ENCODE data around the gene KRTAP12-2.

GRCh38 chr21:44623575-44623974, 43.2 kb downstream of the KRTAP12-2 start:
- TF ChIP-seq, protein P1, sequence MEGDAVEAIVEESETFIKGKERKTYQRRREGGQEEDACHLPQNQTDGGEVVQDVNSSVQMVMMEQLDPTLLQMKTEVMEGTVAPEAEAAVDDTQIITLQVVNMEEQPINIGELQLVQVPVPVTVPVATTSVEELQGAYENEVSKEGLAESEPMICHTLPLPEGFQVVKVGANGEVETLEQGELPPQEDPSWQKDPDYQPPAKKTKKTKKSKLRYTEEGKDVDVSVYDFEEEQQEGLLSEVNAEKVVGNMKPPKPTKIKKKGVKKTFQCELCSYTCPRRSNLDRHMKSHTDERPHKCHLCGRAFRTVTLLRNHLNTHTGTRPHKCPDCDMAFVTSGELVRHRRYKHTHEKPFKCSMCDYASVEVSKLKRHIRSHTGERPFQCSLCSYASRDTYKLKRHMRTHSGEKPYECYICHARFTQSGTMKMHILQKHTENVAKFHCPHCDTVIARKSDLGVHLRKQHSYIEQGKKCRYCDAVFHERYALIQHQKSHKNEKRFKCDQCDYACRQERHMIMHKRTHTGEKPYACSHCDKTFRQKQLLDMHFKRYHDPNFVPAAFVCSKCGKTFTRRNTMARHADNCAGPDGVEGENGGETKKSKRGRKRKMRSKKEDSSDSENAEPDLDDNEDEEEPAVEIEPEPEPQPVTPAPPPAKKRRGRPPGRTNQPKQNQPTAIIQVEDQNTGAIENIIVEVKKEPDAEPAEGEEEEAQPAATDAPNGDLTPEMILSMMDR (IDR thresholded peaks at IDR 0.05; ENCODE audit: low read depth, low read length, missing input control) = no peak
- no peak for TF ChIP-seq HNF4A (conservative IDR thresholded peaks at IDR 0.05)
- no peak for TF ChIP-seq TAF1 (conservative IDR thresholded peaks at IDR 0.05)
- TF ChIP-seq RAD21 (IDR thresholded peaks at IDR 0.05) = no peak
- no peak for TF ChIP-seq REST (IDR thresholded peaks at IDR 0.05)
- TF ChIP-seq, protein P2, sequence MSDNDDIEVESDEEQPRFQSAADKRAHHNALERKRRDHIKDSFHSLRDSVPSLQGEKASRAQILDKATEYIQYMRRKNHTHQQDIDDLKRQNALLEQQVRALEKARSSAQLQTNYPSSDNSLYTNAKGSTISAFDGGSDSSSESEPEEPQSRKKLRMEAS (IDR thresholded peaks at IDR 0.05) = no peak
- TF ChIP-seq JUND (IDR thresholded peaks at IDR 0.05) = no peak
- no peak for TF ChIP-seq FOXA1 (IDR thresholded peaks at IDR 0.05)
- TF ChIP-seq EGR1 (IDR thresholded peaks at IDR 0.05; ENCODE audit: low read depth in 2 of 2) = no peak
- TF ChIP-seq, protein P3, sequence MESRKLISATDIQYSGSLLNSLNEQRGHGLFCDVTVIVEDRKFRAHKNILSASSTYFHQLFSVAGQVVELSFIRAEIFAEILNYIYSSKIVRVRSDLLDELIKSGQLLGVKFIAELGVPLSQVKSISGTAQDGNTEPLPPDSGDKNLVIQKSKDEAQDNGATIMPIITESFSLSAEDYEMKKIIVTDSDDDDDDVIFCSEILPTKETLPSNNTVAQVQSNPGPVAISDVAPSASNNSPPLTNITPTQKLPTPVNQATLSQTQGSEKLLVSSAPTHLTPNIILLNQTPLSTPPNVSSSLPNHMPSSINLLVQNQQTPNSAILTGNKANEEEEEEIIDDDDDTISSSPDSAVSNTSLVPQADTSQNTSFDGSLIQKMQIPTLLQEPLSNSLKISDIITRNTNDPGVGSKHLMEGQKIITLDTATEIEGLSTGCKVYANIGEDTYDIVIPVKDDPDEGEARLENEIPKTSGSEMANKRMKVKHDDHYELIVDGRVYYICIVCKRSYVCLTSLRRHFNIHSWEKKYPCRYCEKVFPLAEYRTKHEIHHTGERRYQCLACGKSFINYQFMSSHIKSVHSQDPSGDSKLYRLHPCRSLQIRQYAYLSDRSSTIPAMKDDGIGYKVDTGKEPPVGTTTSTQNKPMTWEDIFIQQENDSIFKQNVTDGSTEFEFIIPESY (IDR thresholded peaks at IDR 0.05) = no peak
- TF ChIP-seq GABPA (IDR thresholded peaks at IDR 0.05 in 1 of 2, conservative IDR thresholded peaks at IDR 0.05 in 1 of 2) = no peak
- no peak for TF ChIP-seq YY1 (IDR thresholded peaks at IDR 0.05)
- TF ChIP-seq, protein P4, sequence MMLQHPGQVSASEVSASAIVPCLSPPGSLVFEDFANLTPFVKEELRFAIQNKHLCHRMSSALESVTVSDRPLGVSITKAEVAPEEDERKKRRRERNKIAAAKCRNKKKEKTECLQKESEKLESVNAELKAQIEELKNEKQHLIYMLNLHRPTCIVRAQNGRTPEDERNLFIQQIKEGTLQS (IDR thresholded peaks at IDR 0.05) = no peak
- TF ChIP-seq SP1 (IDR thresholded peaks at IDR 0.05) = no peak

Data from liver (tissue), 3 donors.